HEK293 (cell line): ENCODE results near the gene SFXN3.

Source experiments
- CTCF ChIP-seq: fragments of 450-650 bp; formaldehyde crosslinking; IDR thresholded peaks from 2 replicates; pipeline ENCODE4 v1.5.1; 2016; ENCODE audit warnings: missing biosample characterization, missing genetic modification characterization
- ZNF394 ChIP-seq: fragments of 450-650 bp; formaldehyde crosslinking; IDR thresholded peaks from 2 replicates; pipeline ENCODE4 v1.5.1; 2016; ENCODE audit warnings: missing biosample characterization, missing genetic modification characterization, mild to moderate bottlenecking, moderate library complexity, borderline replicate concordance

GRCh38 chr10:100993986-100994708 lies 36.9 kb upstream of the SFXN3 start:
- TF ChIP-seq CTCF (tag by site-specific recombination), result peak; percentile 43; the same call in 1 of the 2 replicates
- no peak for TF ChIP-seq ZNF394 (tag by site-specific recombination)
